ENCODE results near the gene ITK.

ITK gene

GRCh38 chr5:157225469-157226422 is 45.1 kb downstream of the ITK start:
- WGBS, 2 donors (ENCODE audit: extremely low coverage in 2 of 2, insufficient read length in 2 of 2, insufficient replicate concordance in 1 of 2) = no CpG with 5 or more reads among the region's 6 CpGs
- no peak overlapping the region for H3K4ac ChIP-seq (ENCODE audit: low read length)
- no peak overlapping the region for H2BK120ac ChIP-seq (ENCODE audit: low read depth, low read length)
- H4K91ac ChIP-seq (ENCODE audit: low read depth, low read length, poor library complexity) = no peak overlapping the region
- H2BK5ac ChIP-seq (ENCODE audit: low read length) = no peak overlapping the region
- no peak overlapping the region for H3K23ac ChIP-seq (ENCODE audit: low read depth, low read length, poor library complexity)
- no peak for DNase-seq (ENCODE audit: low spot score)
- H3K4me1 ChIP-seq (ENCODE audit: control insufficient read depth in 2 of 2, insufficient read depth in 1 of 2, low read depth in 1 of 2, low read length in 2 of 2) = peaks cover 0 to 4% of the 10 kb centered on the region in 2 donors
- H3K9ac ChIP-seq (ENCODE audit: low read depth, low read length, poor library complexity) = no peak overlapping the region
- H4K8ac ChIP-seq (ENCODE audit: low read depth, low read length) = no peak overlapping the region
- no peak overlapping the region for H3K4me3 ChIP-seq (ENCODE audit: low read length in 2 of 2)
- H2BK15ac ChIP-seq (ENCODE audit: low read length) = no peak overlapping the region
- H3K9me3 ChIP-seq (replicated peaks in 1 of 2; ENCODE audit: control insufficient read depth in 2 of 2, insufficient read depth in 1 of 2, low read depth in 1 of 2, low read length in 2 of 2) = no peaks in the 10 kb centered on the region
- no peak overlapping the region for H3K27ac ChIP-seq (replicated peaks; ENCODE audit: low read length)
- no peak overlapping the region for H3K4me2 ChIP-seq (ENCODE audit: insufficient read depth, low read length, poor library complexity, severe bottlenecking)
- H2AFZ ChIP-seq (ENCODE audit: low read length) = no peak overlapping the region
- no peak overlapping the region for H3K18ac ChIP-seq (ENCODE audit: low read length)
- H3K27me3 ChIP-seq (ENCODE audit: control insufficient read depth in 3 of 3, insufficient read depth in 3 of 3, low read depth in 1 of 3, low read length in 3 of 3) = no peaks in the 10 kb centered on the region
- no peaks in the 10 kb centered on the region for H3K36me3 ChIP-seq (replicated peaks in 1 of 2; ENCODE audit: control insufficient read depth in 2 of 2, insufficient read depth in 2 of 2, low read length in 2 of 2)
- no peaks in the 10 kb centered on the region for H3K79me1 ChIP-seq (ENCODE audit: low read depth, low read length)
- H3K14ac ChIP-seq (ENCODE audit: low read length) = no peak overlapping the region
- no peak overlapping the region for H2BK12ac ChIP-seq (ENCODE audit: low read length)
- no peak overlapping the region for H2AK5ac ChIP-seq (ENCODE audit: low read depth, low read length)

- no peak overlapping the region for H3K23ac ChIP-seq (ENCODE audit: low read depth, low read length, poor library complexity)
- H3K4me2 ChIP-seq (ENCODE audit: insufficient read depth, low read length, poor library complexity, severe bottlenecking) = no peak overlapping the region
- DNase-seq (ENCODE audit: low spot score) = no peak
Measured at GRCh38 chr5:157230610-157231009, 50.0 kb downstream of the ITK start.

GRCh38 chr5:157232706-157233105 is 52.1 kb downstream of the ITK start:
- Histone ChIP-seq H2AK5ac (ENCODE audit: low read depth, low read length) (no peak overlapping the region), H3K23ac (ENCODE audit: low read depth, low read length, poor library complexity) (no peak overlapping the region), H3K4me1 (ENCODE audit: control insufficient read depth in 2 of 2, insufficient read depth in 1 of 2, low read depth in 1 of 2, low read length in 2 of 2) (no peaks in the 10 kb centered on the region), H2BK120ac (ENCODE audit: low read depth, low read length) (no peak overlapping the region), H4K91ac (ENCODE audit: low read depth, low read length, poor library complexity) (no peak overlapping the region), H3K79me1 (ENCODE audit: low read depth, low read length) (no peaks in the 10 kb centered on the region), H3K27ac (replicated peaks; ENCODE audit: low read length) (no peak overlapping the region), H3K9me3 (replicated peaks in 1 of 2; ENCODE audit: control insufficient read depth in 2 of 2, insufficient read depth in 1 of 2, low read depth in 1 of 2, low read length in 2 of 2) (no peaks in the 10 kb centered on the region), H3K4me3 (ENCODE audit: low read length in 2 of 2) (no peak overlapping the region), H3K9ac (ENCODE audit: low read depth, low read length, poor library complexity) (no peak overlapping the region), H3K4ac (ENCODE audit: low read length) (no peak overlapping the region), H2BK5ac (ENCODE audit: low read length) (no peak overlapping the region), H2BK15ac (ENCODE audit: low read length) (no peak overlapping the region), H2BK12ac (ENCODE audit: low read length) (no peak overlapping the region), H3K14ac (ENCODE audit: low read length) (no peak overlapping the region), H3K27me3 (ENCODE audit: control insufficient read depth in 3 of 3, insufficient read depth in 3 of 3, low read depth in 1 of 3, low read length in 3 of 3) (no peaks in the 10 kb centered on the region), H3K4me2 (ENCODE audit: insufficient read depth, low read length, poor library complexity, severe bottlenecking) (no peak overlapping the region), H4K8ac (ENCODE audit: low read depth, low read length) (no peak overlapping the region), H3K36me3 (replicated peaks in 1 of 2; ENCODE audit: control insufficient read depth in 2 of 2, insufficient read depth in 2 of 2, low read length in 2 of 2) (no peaks in the 10 kb centered on the region), H2AFZ (ENCODE audit: low read length) (no peak overlapping the region), H3K18ac (ENCODE audit: low read length) (no peak overlapping the region)
- DNase-seq (ENCODE audit: low spot score) = no peak
- no CpG with 5 or more reads among the region's 6 CpGs for WGBS, 2 donors (ENCODE audit: extremely low coverage in 2 of 2, insufficient read length in 2 of 2, insufficient replicate concordance in 1 of 2)

More at GRCh38 chr5:157230610-157231009, 50.0 kb downstream of the ITK start:
- H2AK5ac ChIP-seq (ENCODE audit: low read depth, low read length) = no peak overlapping the region
- H3K9me3 ChIP-seq (replicated peaks in 1 of 2; ENCODE audit: control insufficient read depth in 2 of 2, insufficient read depth in 1 of 2, low read depth in 1 of 2, low read length in 2 of 2) = no peaks in the 10 kb centered on the region
- H3K14ac ChIP-seq (ENCODE audit: low read length) = no peak overlapping the region
- H3K27ac ChIP-seq (replicated peaks; ENCODE audit: low read length) = no peak overlapping the region
- H3K4ac ChIP-seq (ENCODE audit: low read length) = no peak overlapping the region
- H3K4me1 ChIP-seq (ENCODE audit: control insufficient read depth in 2 of 2, insufficient read depth in 1 of 2, low read depth in 1 of 2, low read length in 2 of 2) = no peaks in the 10 kb centered on the region
- H2BK5ac ChIP-seq (ENCODE audit: low read length) = no peak overlapping the region
- no peak overlapping the region for H2BK15ac ChIP-seq (ENCODE audit: low read length)
- H2AFZ ChIP-seq (ENCODE audit: low read length) = no peak overlapping the region
- no peak overlapping the region for H3K18ac ChIP-seq (ENCODE audit: low read length)
- no peak overlapping the region for H3K9ac ChIP-seq (ENCODE audit: low read depth, low read length, poor library complexity)
- H3K4me3 ChIP-seq (ENCODE audit: low read length in 2 of 2) = no peak overlapping the region
- no peaks in the 10 kb centered on the region for H3K36me3 ChIP-seq (replicated peaks in 1 of 2; ENCODE audit: control insufficient read depth in 2 of 2, insufficient read depth in 2 of 2, low read length in 2 of 2)
- no peaks in the 10 kb centered on the region for H3K79me1 ChIP-seq (ENCODE audit: low read depth, low read length)
- H4K8ac ChIP-seq (ENCODE audit: low read depth, low read length) = no peak overlapping the region
- no peak overlapping the region for H2BK120ac ChIP-seq (ENCODE audit: low read depth, low read length)
- no peak overlapping the region for H2BK12ac ChIP-seq (ENCODE audit: low read length)
- H4K91ac ChIP-seq (ENCODE audit: low read depth, low read length, poor library complexity) = no peak overlapping the region
- H3K27me3 ChIP-seq (ENCODE audit: control insufficient read depth in 3 of 3, insufficient read depth in 3 of 3, low read depth in 1 of 3, low read length in 3 of 3) = no peaks in the 10 kb centered on the region

- Histone ChIP-seq H3K36me3 (replicated peaks in 1 of 2; ENCODE audit: control insufficient read depth in 2 of 2, insufficient read depth in 2 of 2, low read length in 2 of 2) (no peaks in the 10 kb centered on the region), H3K27ac (replicated peaks; ENCODE audit: low read length) (no peak overlapping the region), H3K4me1 (ENCODE audit: control insufficient read depth in 2 of 2, insufficient read depth in 1 of 2, low read depth in 1 of 2, low read length in 2 of 2) (no peaks in the 10 kb centered on the region), H3K4me3 (ENCODE audit: low read length in 2 of 2) (no peak overlapping the region), H3K14ac (ENCODE audit: low read length) (no peak overlapping the region), H2BK5ac (ENCODE audit: low read length) (no peak overlapping the region), H2BK120ac (ENCODE audit: low read depth, low read length) (no peak overlapping the region), H3K9me3 (replicated peaks in 1 of 2; ENCODE audit: control insufficient read depth in 2 of 2, insufficient read depth in 1 of 2, low read depth in 1 of 2, low read length in 2 of 2) (no peaks in the 10 kb centered on the region), H3K4me2 (ENCODE audit: insufficient read depth, low read length, poor library complexity, severe bottlenecking) (no peak overlapping the region), H4K91ac (ENCODE audit: low read depth, low read length, poor library complexity) (no peak overlapping the region), H3K23ac (ENCODE audit: low read depth, low read length, poor library complexity) (no peak overlapping the region), H3K18ac (ENCODE audit: low read length) (no peak overlapping the region), H4K8ac (ENCODE audit: low read depth, low read length) (no peak overlapping the region), H2AFZ (ENCODE audit: low read length) (no peak overlapping the region), H3K79me1 (ENCODE audit: low read depth, low read length) (no peaks in the 10 kb centered on the region), H3K9ac (ENCODE audit: low read depth, low read length, poor library complexity) (no peak overlapping the region), H2AK5ac (ENCODE audit: low read depth, low read length) (no peak overlapping the region), H2BK12ac (ENCODE audit: low read length) (no peak overlapping the region), H3K27me3 (ENCODE audit: control insufficient read depth in 3 of 3, insufficient read depth in 3 of 3, low read depth in 1 of 3, low read length in 3 of 3) (no peaks in the 10 kb centered on the region), H3K4ac (ENCODE audit: low read length) (no peak overlapping the region), H2BK15ac (ENCODE audit: low read length) (no peak overlapping the region)
- WGBS, 2 donors (ENCODE audit: extremely low coverage in 2 of 2, insufficient read length in 2 of 2, insufficient replicate concordance in 1 of 2) = no CpG with 5 or more reads among the region's 3 CpGs
- no peak for DNase-seq (ENCODE audit: low spot score)
Measured at GRCh38 chr5:157233515-157233914, 52.9 kb downstream of the ITK start.
